IMR-90 (cell line): ENCODE data around the gene VWA8.

Experiments
- BHLHE40 ChIP-seq: fragments of 150-350 bp; IDR thresholded peaks from 2 replicates; pipeline ENCODE4 v1.6.1; 2016; ENCODE audit warnings: mild to moderate bottlenecking, low read depth, low read length
- CHD1 ChIP-seq: IDR thresholded peaks from 2 replicates; pipeline ENCODE4 v1.6.1; 2012; ENCODE audit warnings: low read depth, low read length, improper control_type of control experiment
- CTCF ChIP-seq: conservative IDR thresholded peaks from 2 replicates; pipeline ENCODE4 v1.5.1; 2012; ENCODE audit warnings: mild to moderate bottlenecking, low read depth, low read length, improper control_type of control experiment
- POLR2A ChIP-seq: IDR thresholded peaks from 2 replicates; pipeline ENCODE4 v1.6.1; 2012; ENCODE audit warnings: mild to moderate bottlenecking, low read depth, low read length

DNA sequence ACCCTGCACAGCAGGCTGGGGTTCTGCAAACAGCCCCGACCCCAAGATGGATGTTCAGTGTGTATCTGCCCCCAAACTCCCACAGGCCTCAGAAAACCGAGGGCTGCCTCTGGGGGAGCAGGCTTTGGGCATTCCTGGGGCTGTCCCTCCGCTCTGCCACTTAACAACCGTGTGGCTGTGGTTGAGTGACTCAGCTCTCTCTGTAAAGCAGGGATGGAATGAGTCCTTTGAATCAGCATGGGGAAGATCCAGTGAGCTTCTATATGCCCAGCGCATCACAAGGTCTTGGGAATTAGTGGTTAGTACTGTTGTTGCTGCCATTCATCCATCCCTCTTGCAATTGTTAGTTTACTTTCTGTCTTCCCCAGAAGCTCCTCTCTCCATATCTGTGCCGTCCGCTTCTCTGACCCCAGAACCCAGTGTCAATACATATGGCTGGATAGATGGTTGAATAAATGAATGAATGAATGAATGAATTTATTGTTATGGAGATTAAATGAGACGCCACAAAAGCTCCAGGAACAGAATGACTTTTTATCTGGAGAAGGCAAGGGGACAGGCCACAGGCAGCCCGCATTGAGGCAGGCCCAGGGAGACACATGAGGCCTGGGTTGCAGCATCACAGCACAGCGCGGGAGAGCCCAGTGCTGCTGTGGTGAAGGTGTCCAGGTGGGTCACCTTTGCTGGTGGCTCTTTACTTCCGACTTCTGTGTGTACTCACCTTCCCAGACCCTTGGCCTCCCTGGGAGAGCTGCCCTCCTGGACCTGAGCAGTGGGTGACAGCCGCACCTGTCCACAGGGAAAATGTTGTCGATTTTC lies 414.3 kb downstream of the VWA8 start:
- no peak for TF ChIP-seq CTCF
- no peak for TF ChIP-seq BHLHE40
- TF ChIP-seq CHD1: no peak
- no peak for TF ChIP-seq POLR2A
